ENCODE measurements around the gene ACTR1A.
"Not testable (repeated sequence)": the region's sequence is repeated elsewhere in the genome, so short reads cannot be mapped to it uniquely, and the experiment has no call there.

ACTR1A gene

DNA sequence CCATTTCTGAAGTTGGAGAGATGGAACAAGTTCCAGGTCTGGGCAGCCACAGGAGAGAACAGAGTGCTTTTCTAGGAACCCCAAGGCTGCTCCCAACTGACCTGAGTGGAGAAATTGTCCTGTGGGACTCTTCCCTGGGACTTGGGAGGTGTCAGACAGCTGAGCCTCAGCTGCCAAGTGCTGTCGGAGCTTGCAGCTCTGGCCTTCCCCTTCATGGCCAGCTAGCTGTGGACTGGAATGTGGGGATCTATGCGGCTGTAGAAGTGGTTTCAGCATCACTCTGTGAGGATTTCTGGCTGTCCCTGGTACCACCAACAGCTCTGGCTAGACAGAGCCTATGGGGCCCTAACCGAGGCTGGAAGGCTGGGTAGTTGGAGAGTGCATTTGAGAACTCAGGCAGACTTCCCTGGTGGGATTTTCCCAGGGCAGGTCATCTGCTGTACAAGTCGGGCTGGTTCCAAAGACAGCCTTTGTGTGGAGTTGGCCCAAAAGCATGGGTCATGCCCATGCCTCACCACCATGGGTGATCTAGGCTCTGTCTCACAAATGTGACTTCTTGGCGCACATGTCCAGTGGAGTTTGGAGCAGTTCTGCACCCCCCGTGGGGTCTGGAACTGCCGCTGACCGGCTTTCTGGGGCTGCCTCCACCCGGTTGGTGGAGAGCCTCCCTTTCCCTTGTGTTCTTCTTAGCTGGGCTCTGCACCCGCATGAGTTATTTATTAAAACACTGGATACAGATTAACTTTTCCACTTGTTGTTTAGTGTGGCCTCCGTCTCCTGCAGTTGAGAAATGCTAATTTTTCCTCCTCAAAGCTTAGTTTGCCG lies 12.2 kb upstream of the ACTR1A start:
- no peak for DNase-seq

- DNase-seq = no peak
These were observed 9.2 kb upstream of the ACTR1A start for GRCh38 chr10:102511583-102512274.

DNA sequence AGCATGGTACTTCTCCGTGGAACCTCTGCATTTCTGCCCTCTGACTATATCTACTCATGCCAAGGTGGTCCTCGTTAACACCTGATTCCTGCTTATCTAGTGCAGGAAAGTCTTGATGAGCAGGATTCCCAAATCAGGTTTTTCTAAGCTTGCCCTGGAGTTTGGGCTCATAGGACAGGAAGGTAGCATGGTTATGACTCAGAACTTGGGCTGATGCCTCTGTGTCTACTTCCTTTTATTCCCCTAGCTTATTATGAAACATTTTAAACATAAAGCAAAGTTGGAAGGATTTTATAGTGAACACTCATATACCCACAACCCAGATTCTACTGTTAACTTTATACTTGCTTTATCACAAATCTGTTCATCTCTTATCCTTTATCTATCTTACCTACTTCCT lies 6.9 kb upstream of the ACTR1A start:
- no peak for DNase-seq

- DNase-seq = no peak
These were observed 6.0 kb upstream of the ACTR1A start for GRCh38 chr10:102508506-102508905.

- DNase-seq = no peak
These were observed 5.0 kb upstream of the ACTR1A start for GRCh38 chr10:102507521-102507920.

DNA sequence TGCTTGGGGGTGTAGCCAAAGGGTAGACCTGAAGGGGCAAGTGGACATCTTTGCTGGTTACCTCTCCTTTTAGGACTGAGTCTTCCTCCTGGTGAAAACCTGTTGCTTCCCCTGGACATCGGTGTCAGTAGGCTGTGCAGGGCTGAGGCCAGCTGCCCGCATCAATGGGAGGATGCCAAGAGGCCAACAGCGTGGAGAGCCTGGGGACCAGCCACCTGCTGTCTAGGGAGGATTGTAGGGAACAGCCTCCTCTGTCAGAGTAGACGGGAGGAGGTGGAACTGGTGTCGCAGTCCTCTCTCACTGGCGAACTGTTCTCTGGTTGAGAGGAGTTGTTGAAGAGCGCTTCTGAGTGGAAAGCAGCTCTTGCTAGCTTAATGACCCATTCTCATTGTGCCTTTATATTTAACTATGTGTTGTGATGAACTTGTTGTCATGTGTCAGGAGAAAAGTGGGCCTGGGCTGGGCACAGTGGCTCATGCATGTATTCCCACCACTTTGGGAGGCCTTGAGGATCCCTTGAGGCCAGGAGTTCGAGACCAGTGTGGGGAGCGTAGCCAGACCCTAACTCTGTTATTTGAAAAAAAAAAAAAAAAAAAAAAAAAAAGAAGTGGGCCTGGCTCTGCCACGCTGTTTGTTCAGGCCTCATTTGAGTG lies 3.1 kb upstream of the ACTR1A start:
- no peak for DNase-seq

DNA sequence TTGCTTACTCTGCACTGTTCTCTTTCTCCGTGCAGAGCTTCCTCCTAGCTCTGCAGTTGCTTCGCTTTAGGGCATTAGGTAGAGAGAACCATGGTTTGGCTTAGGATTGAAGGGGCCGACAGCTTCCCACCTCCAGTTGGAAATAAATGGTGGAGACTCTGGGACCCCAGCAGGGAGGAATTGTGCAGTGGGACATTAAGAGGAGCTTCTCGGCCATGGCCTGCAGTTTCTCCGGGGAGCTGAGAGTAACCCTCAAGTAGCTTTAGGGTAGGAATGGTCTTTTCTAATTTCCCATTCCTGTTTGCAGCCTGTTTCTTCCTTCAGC lies 2.4 kb upstream of the ACTR1A start:
- no peak for DNase-seq

GRCh38 chr10:102504179-102504975 lies 1.9 kb upstream of the ACTR1A start:
- no peak for DNase-seq

- peak; percentile 90 for DNase-seq
These were observed 1.0 kb upstream of the ACTR1A start, which contains the start of gene SUFU for GRCh38 chr10:102503264-102504178. SUFU (plus strand) TSS chr10:102503972; CDS start chr10:102504153, 181 bp downstream.

DNA sequence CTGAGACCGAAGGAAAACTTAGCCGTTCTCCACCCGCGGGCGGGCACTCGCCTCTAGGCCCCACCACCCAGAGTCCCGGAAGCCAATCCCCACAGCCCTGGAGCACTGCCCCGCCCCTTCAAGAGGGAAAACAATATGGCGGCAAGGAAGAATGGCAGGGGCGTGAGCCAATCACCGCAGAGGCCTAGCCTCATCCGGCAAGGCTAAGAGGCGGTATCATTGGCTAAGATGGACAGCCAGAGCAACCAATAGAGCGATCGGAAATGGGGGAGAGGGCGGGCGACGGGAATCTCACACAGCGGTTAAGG lies 529 bp downstream of the ACTR1A start:
- DNase-seq = peak; percentile 89

DNA sequence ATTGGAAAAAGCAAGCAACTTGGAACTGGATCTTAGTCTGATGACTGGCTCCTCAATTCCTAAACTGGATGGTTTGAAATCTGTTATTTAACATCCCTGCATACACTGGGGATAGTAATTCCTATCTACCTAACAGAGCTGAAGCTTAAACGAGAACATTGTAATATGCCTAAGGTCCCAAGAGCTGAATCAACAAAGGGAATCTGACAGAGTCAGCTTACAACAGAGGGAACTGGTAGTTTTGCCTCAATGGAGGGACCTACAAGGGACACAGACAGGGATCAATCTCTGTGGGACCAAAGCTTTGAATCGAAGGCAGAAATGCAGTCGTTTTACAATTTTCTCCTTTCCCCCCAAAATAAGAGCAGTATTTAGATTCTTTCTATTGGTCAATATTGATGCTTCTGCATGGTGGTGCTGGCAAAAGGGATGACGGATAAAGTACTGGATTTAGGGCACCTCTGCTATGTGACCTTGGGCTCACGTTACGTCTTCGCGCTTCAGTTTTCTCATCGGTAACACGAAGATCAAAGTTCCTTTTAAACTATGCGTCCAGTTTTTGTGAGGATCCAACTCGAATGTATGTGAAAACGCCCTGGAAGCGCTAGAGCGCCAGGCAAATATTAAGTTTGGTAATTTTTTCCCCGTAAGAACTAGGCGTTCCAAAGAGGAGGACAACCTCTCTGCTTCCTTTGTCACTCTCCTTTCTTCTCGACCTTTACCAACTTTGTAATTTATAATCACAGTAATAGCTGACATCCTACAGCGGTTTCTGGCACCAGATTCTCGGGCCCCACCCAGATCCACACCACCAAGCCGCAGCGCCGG lies 1.1 kb downstream of the ACTR1A start:
- DNase-seq = no peak

DNA sequence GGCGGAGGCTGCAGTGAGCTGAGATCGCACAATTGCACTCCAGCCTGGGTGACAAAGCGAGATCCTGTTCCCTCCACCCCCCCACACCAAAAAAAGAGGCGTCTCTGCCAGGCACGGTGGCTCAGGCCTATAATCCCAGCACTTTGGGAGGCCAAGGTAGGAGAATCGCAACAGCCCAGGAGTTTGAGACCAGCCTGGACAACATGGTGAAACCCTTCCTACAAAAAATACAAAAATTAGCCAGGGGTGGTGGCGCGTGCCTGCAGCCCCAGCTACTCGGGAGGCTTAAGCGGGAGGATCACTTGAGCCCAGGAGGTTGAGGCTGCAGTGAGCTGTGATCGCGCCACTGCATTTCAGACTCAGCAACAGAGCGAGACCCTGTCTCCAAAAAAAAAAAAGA lies 1.8 kb downstream of the ACTR1A start:
- not testable (repeated sequence) for DNase-seq

DNA sequence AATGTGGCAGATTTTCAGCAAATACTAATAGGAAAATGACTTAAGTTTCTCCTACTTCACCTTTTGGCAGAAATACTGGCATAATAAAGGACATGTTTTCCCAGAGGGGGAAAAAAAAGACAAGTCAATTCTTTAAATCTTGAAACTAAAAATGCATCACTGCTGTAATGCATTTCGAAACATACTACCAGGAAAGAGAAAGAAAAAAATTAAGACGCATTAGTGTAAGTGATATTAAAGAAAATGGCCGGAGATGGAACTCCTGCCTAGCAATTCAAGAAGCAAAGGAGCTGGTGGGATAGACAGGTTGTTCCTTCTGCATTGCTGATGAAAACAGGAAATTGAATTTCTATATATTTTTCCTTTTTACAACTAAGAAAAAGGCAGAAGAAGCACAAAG lies 3.2 kb downstream of the ACTR1A start:
- no peak for DNase-seq

GRCh38 chr10:102497545-102497944 lies 5.0 kb downstream of the ACTR1A start:
- DNase-seq = no peak

DNA sequence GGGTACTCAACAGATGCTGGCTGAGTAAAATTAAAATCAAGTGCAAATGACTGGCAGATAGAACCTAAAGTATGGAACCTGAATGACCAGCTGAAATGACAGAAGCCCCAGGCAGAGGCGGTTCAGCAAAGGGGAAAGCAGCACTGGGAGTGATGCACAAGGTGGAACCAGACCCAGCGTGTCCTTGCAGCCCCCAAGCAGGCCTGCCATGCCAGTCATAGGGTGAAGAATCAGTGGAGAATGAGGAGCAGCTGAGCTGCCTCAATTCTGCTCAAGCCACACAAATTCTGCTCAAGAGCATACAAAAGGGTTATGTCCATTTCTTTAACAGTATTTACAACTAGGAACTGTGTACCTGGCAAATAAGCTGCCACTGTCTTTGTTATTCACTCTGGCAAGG lies 8.7 kb downstream of the ACTR1A start:
- no peak for DNase-seq

DNA sequence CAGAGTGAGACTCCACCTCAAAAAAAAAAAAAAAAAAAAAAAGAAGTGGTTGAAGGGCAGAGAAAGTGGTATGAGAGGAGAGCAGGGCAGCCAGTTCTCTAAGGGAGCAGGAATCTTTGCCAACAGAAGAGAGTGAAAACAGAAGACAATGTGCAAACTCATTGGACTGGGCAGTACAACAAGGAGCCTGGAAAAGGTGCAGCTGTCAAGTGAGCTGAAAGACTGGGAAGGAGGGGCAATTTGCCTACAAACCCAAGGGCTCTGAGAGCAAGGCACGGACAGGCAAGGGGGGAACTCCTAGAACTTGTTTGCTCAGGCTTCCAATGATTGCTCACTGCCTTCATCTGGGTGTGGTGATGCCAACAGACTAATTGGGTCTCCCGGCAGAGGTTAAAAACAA lies 9.5 kb downstream of the ACTR1A start:
- DNase-seq = peak; percentile 3

- no peak for DNase-seq
These were observed 10.1 kb downstream of the ACTR1A start for GRCh38 chr10:102492344-102492939.

GRCh38 chr10:102491136-102491535 lies 11.4 kb downstream of the ACTR1A start:
- no peak for DNase-seq

GRCh38 chr10:102485093-102485784 lies 17.3 kb downstream of the ACTR1A start:
- no peak for DNase-seq

- DNase-seq = no peak
These were observed 18.5 kb downstream of the ACTR1A start for GRCh38 chr10:102484021-102484420.
